H1 (cell line): ENCODE results near the gene XK. TPM values are rescaled to one million over a fixed set of nuclear protein-coding genes. Genes with fewer than 3 reads are reported as not detected.
"Not testable (repeated sequence)": the region's sequence is repeated elsewhere in the genome, so short reads cannot be mapped to it uniquely, and the experiment has no call there.

Source experiments
- CTCF ChIA-PET: fragments of 300-600 bp; sonication (Branson Sonifier 250); formaldehyde crosslinking; loops from one replicate; lab custom pipeline; 2021; ENCODE audit not compliant: partially characterized antibody; lab: Charles Lee
- POLR2A ChIA-PET: fragments of 300-600 bp; sonication (Branson Sonifier 250); formaldehyde crosslinking; loops from one replicate; lab custom pipeline; 2021; ENCODE audit warnings: inconsistent platforms; ENCODE audit not compliant: partially characterized antibody; lab: Charles Lee
- DNase-seq, 2 experiments: peaks; one replicate each; pipeline versions ENCODE4 v3.0.0 to v3.0.0-alpha.2; 2010 to 2022; ENCODE audit warnings: low spot score in 2 of 2, low read depth in 1 of 2, mixed read lengths in 1 of 2
- FAIRE-seq: peaks from 2 replicates; lab custom pipeline; 2011; peaks lifted over from hg19 to GRCh38; lab: Jason Lieb, UNC
- H2AFZ ChIP-seq: 2 replicates; pipeline ENCODE4 v1.8.1; 2012; ENCODE audit warnings: low read length, inconsistent platforms
- H2AK5ac ChIP-seq: 2 replicates; pipeline ENCODE4 v1.6.1; 2013; ENCODE audit warnings: low read depth, low read length
- H2BK120ac ChIP-seq: replicated peaks from 2 replicates; pipeline ENCODE3; 2013; ENCODE audit warnings: low read depth, low read length, inconsistent platforms
- H2BK12ac ChIP-seq: 2 replicates; pipeline ENCODE4 v1.6.1; 2013; ENCODE audit warnings: low read depth, low read length
- H2BK15ac ChIP-seq: 2 replicates; pipeline ENCODE4 v1.6.1; 2013; ENCODE audit warnings: low read length
- H2BK20ac ChIP-seq: 2 replicates; pipeline ENCODE4 v1.6.1; 2013; ENCODE audit warnings: low read length
- H2BK5ac ChIP-seq: 2 replicates; pipeline ENCODE4 v1.6.1; 2013; ENCODE audit warnings: low read depth, low read length
- H3K14ac ChIP-seq: 2 replicates; pipeline ENCODE4 v1.6.1; 2013; ENCODE audit warnings: inconsistent platforms; ENCODE audit not compliant: insufficient read length
- H3K18ac ChIP-seq: 2 replicates; pipeline ENCODE4 v1.6.1; 2013; ENCODE audit warnings: low read length; ENCODE audit errors: extremely low read depth
- H3K23ac ChIP-seq: 2 replicates; pipeline ENCODE4 v1.6.1; 2013; ENCODE audit warnings: inconsistent platforms; ENCODE audit not compliant: insufficient read length
- H3K23me2 ChIP-seq: 2 replicates; pipeline ENCODE4 v1.6.1; 2013; ENCODE audit warnings: low read depth, low read length
- H3K27ac ChIP-seq: 2 replicates; pipeline ENCODE4 v1.6.1; 2011; ENCODE audit warnings: low read depth, low read length, inconsistent platforms
- H3K27me3 ChIP-seq, 4 experiments: replicated peaks in 1 of 4; 1 replicate in 1 of 4; 2 replicates in 3 of 4; pipeline versions ENCODE4 v1.6.1 to v1.8.1; 2011 to 2013; ENCODE audit warnings: low read length in 3 of 4, mild to moderate bottlenecking in 3 of 4, inconsistent platforms in 2 of 4, mixed read lengths in 2 of 4, moderate library complexity in 1 of 4; ENCODE audit not compliant: control insufficient read depth in 3 of 4, insufficient read depth in 3 of 4; ENCODE audit errors: extremely low read depth in 1 of 4
- H3K36me3 ChIP-seq, 4 experiments: 2 replicates each; pipeline versions ENCODE4 v1.6.1 to v1.8.1; 2011 to 2013; ENCODE audit warnings: mild to moderate bottlenecking in 4 of 4, low read length in 3 of 4, moderate library complexity in 2 of 4, control low read depth in 1 of 4, inconsistent platforms in 1 of 4; ENCODE audit not compliant: insufficient read depth in 4 of 4, control insufficient read depth in 2 of 4
- H3K4ac ChIP-seq: replicated peaks from 2 replicates; pipeline ENCODE3; 2013; ENCODE audit warnings: low read length, low read depth, mixed read lengths, inconsistent platforms; ENCODE audit not compliant: insufficient read length
- H3K4me1 ChIP-seq, 4 experiments: replicated peaks in 1 of 4; 1 replicate in 1 of 4; 2 replicates in 3 of 4; pipeline versions ENCODE4 v1.6.1 to v1.8.1; 2011 to 2013; ENCODE audit warnings: low read length in 3 of 4, inconsistent platforms in 2 of 4, mixed read lengths in 1 of 4; ENCODE audit not compliant: insufficient read depth in 4 of 4, control insufficient read depth in 3 of 4
- H3K4me2 ChIP-seq, 2 experiments: 2 replicates each; pipeline versions ENCODE4 v1.6.1 to v1.8.1; 2011 to 2013; ENCODE audit warnings: low read depth in 2 of 2, low read length in 2 of 2, control low read depth in 1 of 2, inconsistent platforms in 1 of 2, mild to moderate bottlenecking in 1 of 2; ENCODE audit not compliant: insufficient read depth in 1 of 2
- H3K4me3 ChIP-seq, 4 experiments: fragments of 200-600, 300-600 bp in 1 of 4; sonication (generic), shearing (Covaris generic), sonication (Bioruptor Twin) in 1 of 4; 2 replicates each; pipeline versions ENCODE4 v1.5.1 to v1.8.1; 2011 to 2016; ENCODE audit warnings: low read length in 4 of 4, low read depth in 3 of 4, control low read depth in 2 of 4, inconsistent platforms in 2 of 4, mild to moderate bottlenecking in 2 of 4, mixed read lengths in 1 of 4, moderate library complexity in 1 of 4; ENCODE audit not compliant: insufficient read depth in 2 of 4; ENCODE audit errors: extremely low read depth in 1 of 4
- H3K56ac ChIP-seq: replicated peaks from 2 replicates; pipeline ENCODE3; 2013; ENCODE audit warnings: low read depth, mild to moderate bottlenecking, mixed read lengths, low read length, inconsistent platforms; ENCODE audit not compliant: insufficient read length
- H3K79me1 ChIP-seq: 2 replicates; pipeline ENCODE4 v1.6.1; 2013; ENCODE audit warnings: low read depth, low read length, control low read depth
- H3K79me2 ChIP-seq, 2 experiments: 2 replicates each; pipeline versions ENCODE4 v1.6.1 to v1.8.1; 2012 to 2013; ENCODE audit warnings: low read length in 2 of 2, mild to moderate bottlenecking in 2 of 2, inconsistent platforms in 1 of 2; ENCODE audit not compliant: insufficient read depth in 2 of 2, control insufficient read depth in 1 of 2
- H3K9ac ChIP-seq, 4 experiments: replicated peaks in 1 of 4; 1 replicate in 1 of 4; 2 replicates in 3 of 4; pipeline versions ENCODE4 v1.6.1 to v1.8.1; 2011 to 2013; ENCODE audit warnings: low read depth in 3 of 4, low read length in 3 of 4, control low read depth in 2 of 4, mild to moderate bottlenecking in 2 of 4, moderate library complexity in 2 of 4, inconsistent platforms in 1 of 4; ENCODE audit errors: extremely low read depth in 1 of 4
- H3K9me3 ChIP-seq, 2 experiments: 2 replicates each; pipeline versions ENCODE4 v1.6.1 to v1.8.1; 2012 to 2013; ENCODE audit warnings: mild to moderate bottlenecking in 2 of 2, moderate library complexity in 2 of 2, control low read depth in 1 of 2, inconsistent platforms in 1 of 2, low read depth in 1 of 2, low read length in 1 of 2, mixed read lengths in 1 of 2; ENCODE audit not compliant: insufficient read depth in 2 of 2
- H4K20me1 ChIP-seq, 2 experiments: replicated peaks in 1 of 2; 2 replicates each; pipeline versions ENCODE3 to v1.8.1; 2011 to 2013; ENCODE audit warnings: inconsistent platforms in 2 of 2, low read length in 2 of 2, mild to moderate bottlenecking in 1 of 2; ENCODE audit not compliant: insufficient read depth in 2 of 2, control insufficient read depth in 1 of 2
- H4K5ac ChIP-seq: 2 replicates; pipeline ENCODE4 v1.6.1; 2013; ENCODE audit warnings: low read length, low read depth, mixed read lengths, inconsistent platforms; ENCODE audit not compliant: insufficient read length
- H4K8ac ChIP-seq: 2 replicates; pipeline ENCODE4 v1.8.0; 2013; ENCODE audit warnings: mild to moderate bottlenecking, moderate library complexity, low read length, inconsistent platforms; ENCODE audit not compliant: insufficient read depth; ENCODE audit errors: extremely low read depth
- H4K91ac ChIP-seq: replicated peaks from 2 replicates; pipeline ENCODE3; 2013; ENCODE audit warnings: low read length, mixed read lengths, inconsistent platforms; ENCODE audit not compliant: insufficient read length
- WGBS, 2 experiments: shearing (Covaris generic) in 1 of 2; methylation state at CpG; one replicate each; pipeline versions ENCODE4 v1.1.6 to v1.1.7; 2013 to 2015; ENCODE audit warnings: low lambda C conversion rate in 2 of 2, mixed read lengths in 2 of 2, inconsistent platforms in 1 of 2, low coverage in 1 of 2, missing lambda C conversion rate in 1 of 2; ENCODE audit not compliant: insufficient replicate concordance in 2 of 2, insufficient coverage in 1 of 2, insufficient read length in 1 of 2; ENCODE audit errors: extremely low coverage in 1 of 2, missing lambda C conversion rate in 1 of 2; 5-methylcytosine and 5-hydroxymethylcytosine counted together
- polyA plus RNA-seq, 7 experiments: library from polyadenylated mRNA; depleted of rRNA in 3 of 7; stranded (reverse) in 5 of 7; unstranded in 2 of 7; fragments of >200 nt in 5 of 7; fragments of 200-250 nt in 2 of 7; gene quantifications; 1 replicate in 5 of 7; 2 replicates in 1 of 7; 4 replicates in 1 of 7; pipeline versions ENCODE4 v1.2.1 to v1.2.3, GENCODE V29; 2011 to 2013; ENCODE audit warnings: missing spikeins in 2 of 7, mixed read lengths in 2 of 7
- total RNA-seq: library from RNA; stranded (reverse); fragmentation: NEBNext Ultra II Directional; extraction: Animal tissue kit (Norgen Biotek cat#: 25700); gene quantifications from 2 replicates; pipeline ENCODE4 v1.2.1, GENCODE V29; 2021

The XK gene
- total and polyA plus RNA-seq, 2 of the 8 experiments (the other 6 are each of a cell fraction or from before 2014, with no cell fraction given), result 0.76 to 0.84 TPM

- H3K36me3 ChIP-seq, H4K5ac ChIP-seq, POLR2A ChIA-PET, H2BK15ac ChIP-seq, H2BK5ac ChIP-seq, H3K56ac ChIP-seq, H3K4me3 ChIP-seq, H3K79me2 ChIP-seq, H2BK120ac ChIP-seq, H3K79me1 ChIP-seq, H3K23ac ChIP-seq, H3K14ac ChIP-seq, H2AFZ ChIP-seq, H3K4me1 ChIP-seq, H4K91ac ChIP-seq, H3K4ac ChIP-seq, H3K4me2 ChIP-seq, CTCF ChIA-PET, H4K8ac ChIP-seq, H4K20me1 ChIP-seq, H3K9ac ChIP-seq, H3K27ac ChIP-seq, DNase-seq, H3K27me3 ChIP-seq, H2AK5ac ChIP-seq, H3K9me3 ChIP-seq, H3K23me2 ChIP-seq, H2BK12ac ChIP-seq, H2BK20ac ChIP-seq, H3K18ac ChIP-seq, FAIRE-seq: not testable (repeated sequence)
- WGBS, 2 experiments, result 90% methylated on average over 1 of the region's 2 CpGs; no CpG with 5 or more reads in 1 of the 2 experiments
Observed at GRCh38 chrX:37650879-37651278, 34.7 kb upstream of the XK start.
